ENCODE measurements around the gene HOXA5.

HOXA5 gene

GRCh38 chr7:27095897-27096767, 47.3 kb downstream of the HOXA5 start, which contains the start of gene HOXA1:
Gene HOXA1 (minus strand): TSS chr7:27096000. CDS start chr7:27095912, 88 bp downstream.
- DNase-seq (ENCODE audit: low read depth, low spot score): no peak

- no peak for DNase-seq (ENCODE audit: low read depth, low spot score)
Measured at GRCh38 chr7:27095050-27095896, 48.2 kb downstream of the HOXA5 start.

- DNase-seq (ENCODE audit: low read depth, low spot score): no peak
Measured at GRCh38 chr7:27094304-27095049, 49.0 kb downstream of the HOXA5 start.

DNA sequence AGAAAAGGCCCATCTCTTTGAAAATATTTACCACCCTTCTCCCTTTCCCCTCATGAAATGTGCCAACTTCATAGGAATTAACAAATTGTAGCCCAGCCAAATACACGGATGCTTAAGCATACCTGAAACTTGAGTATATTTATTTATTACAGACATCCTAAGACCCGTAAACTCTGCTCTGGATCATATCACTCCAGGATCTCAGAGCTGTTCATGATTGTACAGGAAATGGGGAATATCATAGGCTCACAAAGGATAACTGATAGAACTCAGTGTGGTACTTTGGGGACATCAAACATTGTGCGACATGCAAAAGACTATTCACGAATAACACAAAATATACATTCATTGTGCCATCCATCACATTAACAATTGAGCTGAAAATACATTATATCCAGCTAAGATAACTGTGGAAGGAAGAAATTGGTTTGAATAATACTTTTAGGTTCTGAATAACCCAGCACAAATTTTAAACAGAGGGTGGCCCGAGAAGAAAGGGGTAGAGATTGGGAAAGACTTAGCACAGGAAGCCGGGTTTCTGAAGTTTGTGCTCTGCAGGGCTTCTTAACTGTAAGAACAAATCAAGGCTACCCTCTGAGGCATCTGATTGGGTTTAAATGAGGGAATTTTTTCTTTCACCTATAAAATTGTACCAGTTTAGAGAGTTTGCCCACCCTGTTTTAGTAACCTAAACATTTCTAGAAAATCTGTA, 50.1 kb downstream of the HOXA5 start:
- DNase-seq (ENCODE audit: low read depth, low spot score): no peak

- DNase-seq (ENCODE audit: low read depth, low spot score): no peak
Measured at GRCh38 chr7:27092819-27093110, 50.7 kb downstream of the HOXA5 start.

DNA sequence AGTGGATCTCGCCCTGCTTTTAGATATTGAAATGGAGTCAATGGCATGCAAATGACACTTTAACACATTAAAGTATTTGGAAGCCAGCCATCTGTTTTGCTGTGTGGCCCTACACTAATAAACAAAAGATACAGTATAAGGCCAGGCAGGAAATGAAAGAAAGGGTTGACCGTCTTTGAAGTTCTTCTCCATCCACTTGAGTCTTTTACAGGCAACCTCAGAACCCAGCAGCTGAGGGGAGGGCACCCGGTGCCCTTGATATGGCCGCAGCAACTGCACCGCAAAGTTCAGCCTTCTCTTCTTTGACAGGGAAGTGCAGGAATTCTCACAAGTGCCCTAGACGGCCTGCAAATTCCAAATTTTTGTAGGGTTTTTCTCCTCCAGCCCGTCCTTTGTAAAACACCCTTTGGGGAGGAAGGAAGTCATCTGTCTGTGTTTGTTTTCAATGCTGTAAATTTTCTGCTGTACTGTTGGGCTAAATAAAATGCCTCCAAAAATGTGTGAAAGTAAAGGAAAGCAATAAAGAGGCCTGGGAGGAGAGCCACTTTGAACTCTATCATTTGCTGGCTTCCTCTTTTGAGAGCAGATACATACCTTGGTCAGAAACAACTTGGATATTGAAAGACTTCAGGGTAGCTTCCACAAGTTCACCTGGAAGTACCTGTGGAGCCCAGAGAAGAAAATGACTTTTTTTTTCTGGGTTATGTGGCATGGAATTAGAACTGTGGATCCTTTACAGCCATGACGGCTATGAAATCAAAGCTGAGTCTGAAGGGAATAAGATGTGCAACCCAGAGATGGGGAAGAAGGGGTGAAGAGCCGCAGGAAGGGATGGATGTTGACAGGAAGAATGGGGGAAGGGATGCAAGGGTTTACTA, 51.3 kb downstream of the HOXA5 start:
- DNase-seq (ENCODE audit: low read depth, low spot score): no peak

DNA sequence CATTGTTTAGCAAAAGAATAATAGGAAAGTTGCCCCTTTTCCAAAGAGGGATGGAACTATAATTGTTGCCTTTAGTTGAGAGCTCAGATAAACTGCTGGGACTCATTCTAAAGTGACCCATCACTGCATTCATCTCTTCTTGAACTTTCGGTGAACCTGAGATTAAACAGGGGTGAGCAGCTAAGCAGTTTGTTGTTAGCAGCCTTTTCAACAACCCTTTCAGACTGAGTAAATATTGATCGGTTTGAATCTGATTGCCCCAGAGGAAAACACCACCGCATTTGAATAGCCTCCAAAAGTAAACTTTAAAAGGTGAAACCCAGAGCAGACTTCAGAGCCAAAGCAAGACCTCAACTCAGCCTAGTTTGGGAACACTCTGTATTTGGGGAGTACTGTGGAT, 52.4 kb downstream of the HOXA5 start:
- no peak for DNase-seq (ENCODE audit: low read depth, low spot score)

Measured in smooth muscle cell of the brain vasculature (primary cell).